ENCODE data around the gene SMKR1.
A peak's percentile ranks its signal among the peaks of the same experiment; 100 is the strongest.

The SMKR1 gene

GRCh38 chr7:129501760-129502707, at the start of gene SMKR1:
TSS of gene SMKR1 (plus strand) at chr7:129502531. CDS start at chr7:129502825, 294 bp downstream.
- peak; percentile 92 for DNase-seq (ENCODE audit: low read depth)
- TF ChIP-seq CTCF (IDR thresholded peaks at IDR 0.05; ENCODE audit: insufficient read depth, low read depth, low read length, missing control alignments) = no peak
- H3K4me3 ChIP-seq (ENCODE audit: low read depth, low read length) = peak within 1 kb of the TSS; percentile 59

GRCh38 chr7:129452589-129453231, 49.6 kb upstream of the SMKR1 start:
- no peak overlapping the region for H3K4me3 ChIP-seq (ENCODE audit: low read depth, low read length)
- no peak for TF ChIP-seq CTCF (IDR thresholded peaks at IDR 0.05; ENCODE audit: insufficient read depth, low read depth, low read length, missing control alignments)
- DNase-seq (ENCODE audit: low read depth) = no peak

GRCh38 chr7:129453510-129454248, 48.7 kb upstream of the SMKR1 start:
- no peak for DNase-seq (ENCODE audit: low read depth)
- no peak for TF ChIP-seq CTCF (IDR thresholded peaks at IDR 0.05; ENCODE audit: insufficient read depth, low read depth, low read length, missing control alignments)
- H3K4me3 ChIP-seq (ENCODE audit: low read depth, low read length) = no peak overlapping the region

GRCh38 chr7:129454249-129454551, 48.1 kb upstream of the SMKR1 start:
- DNase-seq (ENCODE audit: low read depth) = no peak
- no peak overlapping the region for H3K4me3 ChIP-seq (ENCODE audit: low read depth, low read length)
- no peak for TF ChIP-seq CTCF (IDR thresholded peaks at IDR 0.05; ENCODE audit: insufficient read depth, low read depth, low read length, missing control alignments)

GRCh38 chr7:129456421-129456820, 45.9 kb upstream of the SMKR1 start:
- no peak for TF ChIP-seq CTCF (IDR thresholded peaks at IDR 0.05; ENCODE audit: insufficient read depth, low read depth, low read length, missing control alignments)
- H3K4me3 ChIP-seq (ENCODE audit: low read depth, low read length) = no peak overlapping the region
- no peak for DNase-seq (ENCODE audit: low read depth)

GRCh38 chr7:129457101-129457500, 45.2 kb upstream of the SMKR1 start:
- DNase-seq (ENCODE audit: low read depth) = no peak
- TF ChIP-seq CTCF (IDR thresholded peaks at IDR 0.05; ENCODE audit: insufficient read depth, low read depth, low read length, missing control alignments) = no peak
- H3K4me3 ChIP-seq (ENCODE audit: low read depth, low read length) = no peak overlapping the region

All from GM12865 (cell line).